ENCODE data around the gene FBXL13. TPM values are rescaled to one million over a fixed set of nuclear protein-coding genes. Genes with fewer than 3 reads are reported as not detected.
A peak's percentile ranks its signal among the peaks of the same experiment; 100 is the strongest.
"Not testable (repeated sequence)": the region's sequence is repeated elsewhere in the genome, so short reads cannot be mapped to it uniquely, and the experiment has no call there.

FBXL13 gene
- polyA plus RNA-seq, 12 donors: 0.46 to 1.3 (median 0.76) TPM; not detected in 2

DNA sequence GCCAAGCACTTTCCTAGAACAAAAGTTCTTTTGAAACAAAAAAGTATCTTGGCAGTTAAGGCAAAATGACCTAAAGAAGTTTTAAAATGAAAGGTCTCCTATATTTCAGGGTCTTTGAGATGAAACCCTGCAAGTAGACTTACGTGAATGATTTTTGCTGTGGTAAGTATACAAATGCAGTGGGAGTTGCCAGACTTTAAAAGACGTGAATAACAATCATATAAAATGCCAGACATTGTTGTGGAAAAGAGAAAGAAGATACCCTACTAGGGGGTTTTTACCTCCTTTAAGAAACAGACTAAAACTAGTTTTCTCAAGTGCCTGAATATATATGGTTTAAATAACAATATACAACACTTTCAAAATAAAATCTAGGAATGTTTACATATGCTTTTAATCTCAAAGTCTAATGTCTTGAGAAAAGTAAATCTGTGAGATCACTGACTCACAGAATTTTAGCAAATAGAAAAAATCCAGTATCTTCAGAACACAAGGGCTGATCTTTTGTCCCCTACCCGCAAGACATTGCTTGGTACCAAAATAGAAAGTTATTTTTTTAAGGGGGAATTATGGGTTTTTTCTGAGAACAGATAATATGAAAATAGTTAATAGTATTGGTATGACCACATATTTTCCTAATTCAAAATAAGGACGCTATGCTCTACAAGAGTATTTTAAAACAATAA lies 132.3 kb downstream of the FBXL13 start:
- no peak for DNase-seq

DNA sequence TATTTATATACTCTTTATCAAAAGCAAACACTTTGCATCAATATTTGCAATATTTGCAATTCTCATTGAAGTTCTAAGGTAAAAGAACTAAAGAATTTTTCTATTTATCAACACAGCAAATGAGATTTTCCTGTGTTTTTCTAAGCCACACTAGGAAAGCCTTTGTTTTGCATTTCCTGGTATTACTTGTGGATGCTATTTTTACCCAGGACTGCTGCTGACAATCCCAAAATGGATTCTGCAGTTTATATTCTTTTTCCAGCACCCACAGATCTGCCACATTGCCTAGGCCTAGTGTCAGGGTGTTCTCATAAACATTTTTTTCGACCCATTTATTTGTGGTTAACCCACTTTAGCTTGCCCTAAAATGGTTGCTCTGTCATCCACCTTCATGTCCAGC lies 135.9 kb downstream of the FBXL13 start:
- DNase-seq: no peak

DNA sequence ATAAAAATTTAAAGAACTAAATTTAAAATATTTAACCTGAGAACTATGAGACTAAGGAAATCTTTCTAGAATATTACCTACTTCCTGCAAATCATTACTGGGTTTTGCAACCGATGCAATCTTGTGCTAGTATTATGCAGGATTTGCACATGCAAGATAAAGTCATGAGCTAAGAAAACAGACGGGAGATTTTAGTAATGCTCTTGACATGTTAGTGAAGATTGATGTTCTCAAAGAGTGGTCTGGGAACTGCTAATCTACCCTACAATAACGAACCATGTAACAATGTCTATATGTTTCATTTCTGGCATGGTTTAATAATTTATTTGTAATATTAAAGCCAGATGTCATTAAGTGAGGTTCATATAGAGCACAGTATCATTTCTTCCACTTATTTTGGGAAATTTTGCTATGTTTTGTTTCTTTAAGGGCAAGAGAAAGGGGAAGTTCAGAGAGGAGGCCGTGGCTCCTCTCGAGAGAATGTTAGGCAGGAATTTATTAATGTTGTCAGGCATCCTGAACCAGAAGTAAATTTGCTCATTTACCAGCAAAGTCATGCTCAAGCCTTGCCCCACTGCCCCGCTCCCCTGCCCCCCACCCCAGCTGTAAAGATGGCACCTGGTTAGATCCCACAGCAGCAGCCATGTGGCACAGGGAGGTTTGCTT lies 139.0 kb downstream of the FBXL13 start:
- no peak for DNase-seq

DNA sequence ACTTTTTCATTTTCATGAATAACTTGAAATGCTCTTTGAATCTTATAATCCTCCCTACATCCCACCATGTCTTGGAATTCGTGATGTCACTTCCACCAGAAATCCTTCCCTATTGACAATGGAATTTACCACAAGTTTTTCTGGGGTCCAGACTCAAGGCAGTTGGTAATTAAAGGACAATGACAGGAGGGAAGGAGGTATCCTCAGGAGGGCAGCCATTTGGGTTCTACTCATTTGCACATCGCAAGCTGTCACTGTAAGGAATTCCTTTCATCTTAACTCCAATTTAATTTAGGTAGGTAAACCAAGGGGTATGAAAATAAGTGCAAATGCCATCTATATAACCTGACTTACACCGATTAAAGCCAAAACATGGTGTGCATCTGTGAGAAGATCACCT lies 139.9 kb downstream of the FBXL13 start:
- DNase-seq: no peak

DNA sequence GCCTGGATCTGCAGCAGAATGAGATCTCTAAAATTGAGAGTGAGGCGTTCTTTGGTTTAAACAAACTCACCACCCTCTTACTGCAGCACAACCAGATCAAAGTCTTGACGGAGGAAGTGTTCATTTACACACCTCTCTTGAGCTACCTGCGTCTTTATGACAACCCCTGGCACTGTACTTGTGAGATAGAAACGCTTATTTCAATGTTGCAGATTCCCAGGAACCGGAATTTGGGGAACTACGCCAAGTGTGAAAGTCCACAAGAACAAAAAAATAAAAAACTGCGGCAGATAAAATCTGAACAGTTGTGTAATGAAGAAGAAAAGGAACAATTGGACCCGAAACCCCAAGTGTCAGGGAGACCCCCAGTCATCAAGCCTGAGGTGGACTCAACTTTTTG lies 140.4 kb downstream of the FBXL13 start:
- DNase-seq: no peak

DNA sequence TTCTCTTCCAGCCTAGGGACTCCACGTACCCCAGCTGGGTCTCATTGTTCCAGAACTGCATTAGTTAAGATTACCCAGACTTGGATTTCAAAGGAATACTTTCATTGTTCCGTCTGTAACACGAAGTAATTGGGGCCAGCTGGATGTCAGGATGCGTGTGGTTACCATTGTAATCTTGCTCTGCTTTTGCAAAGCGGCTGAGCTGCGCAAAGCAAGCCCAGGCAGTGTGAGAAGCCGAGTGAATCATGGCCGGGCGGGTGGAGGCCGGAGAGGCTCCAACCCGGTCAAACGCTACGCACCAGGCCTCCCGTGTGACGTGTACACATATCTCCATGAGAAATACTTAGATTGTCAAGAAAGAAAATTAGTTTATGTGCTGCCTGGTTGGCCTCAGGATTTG lies 140.8 kb downstream of the FBXL13 start:
- peak; percentile 72 for DNase-seq

DNA sequence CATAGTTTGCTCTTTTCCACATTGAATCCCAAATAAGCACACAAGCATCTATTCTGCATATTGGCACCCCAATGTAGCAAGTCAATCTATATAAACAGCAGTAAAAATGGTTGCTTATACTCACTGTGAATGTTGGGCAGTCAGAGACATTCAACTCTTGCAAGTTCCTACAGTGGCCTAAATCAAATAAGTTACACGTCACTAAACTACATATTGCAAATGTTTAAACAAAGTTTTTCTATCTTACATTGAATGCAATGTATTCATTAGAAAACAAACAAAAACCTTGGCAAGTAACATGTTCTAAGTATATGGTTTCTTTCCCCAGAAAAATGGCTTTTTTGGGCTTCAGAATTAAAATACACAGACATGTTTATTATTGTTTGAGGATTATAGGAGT lies 142.8 kb downstream of the FBXL13 start:
- DNase-seq: no peak

DNA sequence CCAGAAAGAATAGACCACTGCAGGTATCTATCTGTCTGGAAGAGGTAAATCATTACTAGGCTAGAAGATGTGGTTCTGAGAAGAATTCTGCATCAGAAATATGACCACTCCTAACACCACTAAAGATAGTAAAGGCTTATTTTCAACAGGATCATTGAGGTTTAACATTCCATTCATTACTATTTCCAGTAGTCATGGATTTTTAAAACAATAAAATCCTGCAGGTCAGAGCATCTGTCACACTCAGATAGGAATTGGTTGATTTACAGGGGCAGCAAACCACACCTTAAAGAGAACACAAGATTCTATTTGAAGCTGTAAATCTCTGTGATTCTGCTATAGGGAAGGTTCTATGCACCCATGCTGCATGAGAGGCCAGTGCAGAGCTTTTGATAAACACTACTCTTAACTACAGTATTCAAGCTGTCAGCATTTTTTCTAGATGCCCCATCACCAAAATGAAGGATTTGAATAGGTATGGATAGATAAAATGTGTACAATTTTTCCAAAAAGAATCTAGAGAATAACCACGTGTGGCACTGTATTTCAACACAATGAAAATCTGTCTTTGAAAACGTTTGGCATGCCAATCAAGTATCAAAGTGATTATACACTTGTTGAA lies 147.2 kb downstream of the FBXL13 start:
- no peak for DNase-seq

DNA sequence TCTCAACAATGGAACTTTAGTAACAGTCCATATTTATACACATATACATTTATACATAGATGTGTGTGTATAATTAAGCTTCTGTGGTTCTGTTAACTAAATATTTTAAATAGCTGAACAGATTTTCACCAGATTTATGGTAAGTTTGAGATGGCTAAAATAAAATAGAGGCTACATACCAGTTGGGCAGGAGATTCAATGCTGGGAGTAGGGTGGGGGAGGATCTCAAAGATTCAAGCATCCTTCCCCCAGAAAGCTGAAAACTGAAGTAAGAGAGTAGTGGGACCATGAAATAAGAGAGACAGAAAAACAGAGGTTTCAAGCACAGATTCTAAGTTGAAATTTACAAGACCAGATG lies 147.8 kb downstream of the FBXL13 start:
- DNase-seq: no peak

DNA sequence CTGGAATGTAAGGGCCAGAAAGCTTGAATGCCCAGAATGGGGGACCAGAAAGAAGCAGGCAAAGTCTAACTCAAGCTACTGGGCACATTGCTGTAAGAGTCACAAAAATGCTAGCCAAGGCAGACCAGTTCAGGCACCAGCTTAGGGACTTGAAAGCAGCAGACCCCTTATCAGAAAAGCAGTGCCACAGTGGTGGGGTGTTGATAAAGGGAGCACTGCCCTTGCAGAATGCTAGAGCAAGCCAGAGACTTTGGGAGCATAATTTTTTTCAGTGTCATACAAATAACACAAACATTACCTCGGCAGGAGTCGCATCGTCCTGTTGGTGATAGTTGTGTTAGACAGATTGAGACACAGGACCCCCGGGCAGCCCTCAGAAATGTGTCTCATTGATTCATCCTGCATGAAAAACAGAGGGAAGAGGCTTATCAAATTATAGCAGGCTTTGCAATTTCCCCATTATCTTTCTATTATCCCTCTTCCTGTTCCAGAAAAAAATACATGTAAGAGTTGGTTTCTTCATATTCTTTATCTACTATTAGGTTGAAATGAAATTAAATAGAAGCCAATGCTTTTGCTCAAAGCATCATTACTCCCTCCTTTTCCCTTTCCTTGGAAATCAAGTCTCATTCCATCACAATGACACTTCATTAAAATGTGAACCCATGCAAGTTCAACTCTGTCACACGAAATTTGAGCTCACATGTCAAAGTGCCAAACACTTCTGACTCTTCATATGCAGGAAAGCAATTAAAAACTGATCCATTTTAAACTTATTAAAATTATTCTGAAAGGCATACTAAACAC lies 148.4 kb downstream of the FBXL13 start:
- no peak for DNase-seq

DNA sequence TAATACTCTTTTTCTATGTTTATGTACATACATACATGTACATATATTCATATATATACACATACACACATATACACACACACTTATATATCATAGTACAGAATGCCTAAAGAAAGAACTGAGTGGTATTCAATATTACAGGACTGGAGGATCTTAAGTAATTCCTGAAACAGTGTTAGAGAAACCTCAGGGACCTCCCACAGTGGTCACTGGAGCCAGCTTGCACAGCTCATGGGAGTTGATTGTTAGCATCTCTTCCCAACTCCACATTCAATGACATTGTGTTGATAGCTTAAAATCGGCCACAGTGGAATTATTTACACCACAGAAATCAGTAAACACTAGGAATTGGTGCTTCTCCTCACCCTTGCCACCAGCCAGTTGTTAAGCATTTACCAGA lies 155.8 kb downstream of the FBXL13 start:
- no peak for DNase-seq

DNA sequence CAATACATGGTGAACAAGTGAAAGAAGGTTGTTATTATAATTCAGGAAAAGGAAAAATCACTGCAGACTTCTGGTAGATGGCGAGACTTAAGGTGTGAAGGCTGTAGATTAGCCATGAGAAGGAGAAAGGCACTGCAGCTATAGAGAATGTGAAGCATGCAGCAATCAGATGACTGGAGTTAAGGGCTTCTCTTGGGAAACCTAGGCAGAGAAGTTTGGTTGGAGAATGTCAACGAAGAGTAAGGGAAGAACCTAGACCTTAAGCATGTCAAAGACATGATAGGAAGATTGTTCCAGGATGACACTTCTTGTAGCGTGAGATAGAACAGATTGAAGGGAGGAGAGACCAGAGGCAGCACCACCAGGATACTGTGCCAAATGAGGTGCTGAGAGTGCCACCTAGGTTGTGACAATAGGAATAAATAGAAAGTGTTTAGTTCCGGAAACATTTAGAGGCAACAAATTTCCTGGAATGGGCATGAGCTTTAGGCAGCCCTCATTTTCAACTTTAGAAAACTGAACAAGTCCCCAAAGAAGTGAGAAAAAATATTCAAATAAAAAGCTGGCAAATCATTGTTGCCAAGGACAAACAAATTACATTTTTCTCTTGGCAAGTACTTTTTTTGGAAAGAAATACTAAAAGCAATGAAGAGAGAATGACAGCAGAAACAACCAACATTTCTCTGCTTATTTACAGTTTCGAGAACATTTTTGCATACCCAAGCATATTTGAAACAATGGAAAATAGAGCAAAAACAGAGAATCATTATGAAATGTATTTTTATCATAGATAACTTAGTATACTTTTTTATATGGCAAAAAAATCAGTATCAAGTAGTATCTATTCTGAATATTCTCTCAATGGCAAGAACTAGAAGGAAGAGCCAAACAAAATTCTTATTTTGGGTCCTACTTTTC lies 156.9 kb downstream of the FBXL13 start:
- DNase-seq: no peak

DNA sequence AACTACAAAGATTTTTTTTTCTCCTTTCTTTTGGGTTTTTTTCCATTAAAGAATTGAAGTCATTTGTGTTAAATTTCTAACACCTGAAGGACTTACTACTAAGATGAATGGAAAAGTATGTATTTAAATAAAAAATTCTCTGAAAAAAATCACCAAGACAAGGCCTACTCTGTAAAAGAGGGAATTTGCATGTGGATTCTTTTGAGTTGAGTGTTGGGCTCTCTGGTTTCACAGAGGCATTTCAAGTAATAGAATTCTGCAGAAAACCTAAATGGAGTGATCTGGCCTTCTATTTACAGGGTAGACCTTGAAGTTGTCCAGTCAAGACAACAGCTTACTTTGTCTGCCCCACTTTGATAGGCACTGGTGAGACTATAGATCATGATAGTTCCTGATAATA lies 157.7 kb downstream of the FBXL13 start:
- DNase-seq: no peak

DNA sequence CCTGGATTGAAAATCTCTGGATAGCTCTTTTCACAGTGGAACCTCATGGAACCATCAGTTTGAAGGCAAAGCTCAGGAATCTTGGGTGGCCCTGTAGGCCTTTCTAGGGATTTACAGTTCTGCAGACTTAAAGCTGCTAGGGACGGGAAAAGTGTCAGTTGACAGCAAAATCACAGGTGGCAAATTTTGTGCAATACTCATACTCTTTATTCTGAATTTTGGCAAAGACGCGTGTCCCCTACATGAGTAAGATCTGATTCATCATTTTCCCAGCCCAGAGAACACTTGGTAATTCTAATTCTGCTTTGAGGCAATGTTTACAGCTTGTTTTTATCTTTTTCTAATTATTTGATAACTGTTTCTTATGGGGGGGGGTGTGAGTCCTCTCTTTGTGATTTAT lies 158.2 kb downstream of the FBXL13 start:
- no peak for DNase-seq

DNA sequence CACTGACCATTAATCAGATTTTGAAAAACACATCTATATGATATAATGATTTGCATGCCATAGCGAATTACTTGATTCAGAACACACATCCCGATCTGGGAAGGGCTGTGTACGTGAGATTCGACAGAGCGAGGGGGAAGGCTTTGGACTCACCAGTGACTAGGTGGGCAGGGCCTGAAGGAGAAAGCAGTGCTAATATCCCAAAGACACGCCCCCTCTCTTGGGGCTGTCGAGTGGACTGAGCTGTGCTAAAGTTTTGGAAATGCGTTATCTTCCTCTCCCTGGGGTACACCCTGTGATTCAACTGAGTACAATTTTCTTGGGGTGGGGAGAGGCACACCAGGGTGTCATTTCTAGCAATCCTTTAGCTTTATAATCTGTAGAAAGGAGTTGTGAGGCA lies 160.0 kb downstream of the FBXL13 start:
- DNase-seq: peak; percentile 75

DNA sequence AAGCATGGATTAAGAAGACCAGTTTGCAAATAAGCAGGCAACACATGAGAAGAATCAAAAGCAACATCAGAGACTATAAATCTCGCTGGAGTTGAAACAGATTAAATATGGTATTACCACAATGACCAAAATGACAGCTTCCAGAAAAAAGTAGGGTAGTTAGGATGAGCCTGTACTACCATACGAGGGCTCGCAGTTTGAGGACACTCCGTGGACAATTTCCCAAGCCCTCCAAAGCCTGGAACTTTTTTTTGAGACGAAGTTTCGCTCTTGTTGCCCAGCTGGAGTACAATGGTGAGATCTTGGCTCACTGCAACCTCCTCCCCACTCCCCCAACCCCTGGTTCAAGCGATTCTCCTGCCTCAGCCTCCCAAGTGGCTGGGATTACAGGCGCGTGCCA lies 160.8 kb downstream of the FBXL13 start:
- no peak for DNase-seq

DNA sequence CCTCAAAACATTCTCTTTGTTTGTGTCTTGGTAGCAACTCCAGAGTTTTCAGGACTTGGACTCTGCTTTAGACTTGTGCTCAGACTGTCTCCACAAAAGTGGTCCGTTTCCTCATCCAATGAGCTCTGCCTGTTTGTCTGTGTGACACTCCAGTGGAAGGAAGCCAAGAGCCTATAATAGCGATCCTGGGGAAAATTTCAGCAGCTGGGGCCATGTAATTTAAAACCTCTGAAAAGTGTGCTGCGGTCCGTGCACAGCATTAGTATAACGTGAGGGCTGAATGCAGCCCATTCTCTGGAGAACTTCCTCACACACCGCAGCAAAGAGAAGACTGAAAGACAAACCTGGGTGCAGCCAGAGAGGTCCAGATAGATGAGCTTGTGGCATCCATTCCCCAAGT lies 161.9 kb downstream of the FBXL13 start, which contains the start of gene LRRC17:
TSS of gene LRRC17 (plus strand) at position 259 of the 400 bp plus-strand sequence. CDS start 20,914 bp downstream, outside the sequence.
- peak; percentile 93 for DNase-seq

DNA sequence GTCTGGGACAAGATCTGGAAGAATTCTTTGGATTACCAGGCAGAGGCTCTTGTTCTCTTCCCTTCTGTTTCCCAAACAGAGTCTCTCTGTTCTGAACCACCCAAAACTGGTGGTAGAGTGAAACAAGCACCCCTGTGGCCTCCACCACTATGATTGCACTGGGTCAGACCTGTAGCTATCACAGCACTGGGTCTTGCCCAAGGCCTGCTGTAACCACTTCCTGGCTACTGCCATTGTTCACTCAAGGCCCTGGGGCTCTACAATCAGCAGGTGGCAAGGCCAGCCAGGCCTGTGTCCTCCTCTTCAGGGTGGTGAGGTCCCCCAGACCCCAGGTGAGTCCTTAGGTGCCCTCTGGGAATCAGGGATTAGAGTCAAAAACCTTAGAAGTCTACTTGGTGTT lies 165.9 kb downstream of the FBXL13 start:
- no peak for DNase-seq

DNA sequence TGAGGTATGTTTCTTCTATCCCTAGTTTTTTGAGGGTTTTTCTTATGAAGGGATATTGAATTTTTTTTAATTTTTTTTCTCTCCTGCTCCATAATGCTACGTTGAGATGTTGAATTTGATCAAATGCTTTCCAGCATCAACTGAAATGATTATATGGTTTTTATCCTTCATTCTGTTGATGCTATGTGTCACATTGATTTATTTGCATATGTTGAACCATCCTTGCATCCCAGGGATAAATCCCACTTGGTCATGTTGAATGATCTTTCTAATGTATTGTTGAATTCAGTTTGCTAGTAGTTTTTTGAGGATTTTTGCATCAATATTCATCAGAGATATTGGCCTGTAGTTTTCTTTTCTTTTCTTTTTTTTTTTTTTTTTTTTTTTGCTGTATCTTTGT lies 171.0 kb downstream of the FBXL13 start:
- DNase-seq: not testable (repeated sequence)

DNA sequence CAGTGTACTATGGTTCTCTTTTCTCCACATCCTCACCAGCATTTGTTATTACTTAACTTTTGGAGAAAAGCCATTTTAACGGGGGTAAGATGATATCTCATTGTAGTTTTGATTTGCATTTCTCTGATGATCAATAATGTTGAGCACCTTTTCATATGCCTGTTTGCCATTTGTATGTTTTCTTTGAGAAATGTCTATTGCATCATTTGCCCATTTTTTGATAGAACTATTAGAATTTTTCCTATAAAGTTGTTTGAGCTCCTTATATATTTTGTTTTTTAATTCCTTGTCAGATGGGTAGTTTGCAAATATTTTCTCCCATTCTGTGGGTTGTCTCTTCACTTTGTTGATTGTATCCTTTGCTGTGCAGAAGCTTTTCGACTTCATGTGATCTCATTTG lies 172.5 kb downstream of the FBXL13 start:
- not testable (repeated sequence) for DNase-seq

DNA sequence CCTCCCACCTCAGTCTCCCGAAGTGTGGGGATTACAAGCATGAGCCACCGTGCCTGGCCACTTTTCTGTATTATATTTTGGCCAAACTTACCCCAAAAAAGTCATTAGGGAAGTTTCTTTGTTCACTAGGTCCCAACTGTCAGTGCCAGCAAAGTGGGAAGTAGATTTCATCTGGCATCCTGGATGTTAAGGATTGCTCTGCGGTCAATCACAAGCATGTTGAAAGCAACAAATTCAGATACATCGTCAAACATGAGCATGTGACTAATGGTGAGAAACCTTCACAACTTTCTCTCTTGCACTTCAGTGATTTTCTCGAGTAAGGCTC lies 176.1 kb downstream of the FBXL13 start:
- DNase-seq: no peak
